ENCODE measurements around the gene TGFBR2. TPM values are rescaled to one million over a fixed set of nuclear protein-coding genes. Genes with fewer than 3 reads are reported as not detected.

The TGFBR2 gene
- polyA plus RNA-seq, 1 of the 3 experiments (the other 2 are of a cell fraction), result 48.3 TPM

- H3K9me2 ChIP-seq, result no peaks in the 10 kb centered on the region
- H3F3A ChIP-seq (replicated peaks; ENCODE audit: insufficient read depth), result peaks cover 21% of the 10 kb centered on the region
- peak overlapping the region; percentile 68 to 91; a peak in 3 of 4 replicates for H3K27ac ChIP-seq (ENCODE audit: low read depth in 2 of 2, low read length in 1 of 2)
- ChIA-PET POLR2A (no interaction called here), CTCF (interaction anchor here (0.7 to 1.2 kb wide), 6 partner anchors 9 to 1766 kb away, joined by 3 to 4 read pairs (median 3); no protein-coding TSS in a partner anchor)
- no peak overlapping the region for H3K9ac ChIP-seq
- no peak for DNase-seq
- no peaks in the 10 kb centered on the region for H3K9me3 ChIP-seq
- no peak overlapping the region for H3K4me2 ChIP-seq
- no peak overlapping the region for H3K4me3 ChIP-seq (ENCODE audit: low read depth in 2 of 2, low read length in 1 of 2)
- no peak for TF ChIP-seq SIN3A (IDR thresholded peaks at IDR 0.05; ENCODE audit: borderline replicate concordance, low read depth, low read length)
- H3K79me2 ChIP-seq (ENCODE audit: insufficient read depth), result peaks cover 74% of the 10 kb centered on the region
- H2AFZ ChIP-seq (ENCODE audit: low read depth), result no peak overlapping the region
- peaks cover 9 to 48% of the 10 kb centered on the region in 2 experiments for H3K36me3 ChIP-seq (replicated peaks in 1 of 2; ENCODE audit: control insufficient read depth in 1 of 2, insufficient read depth in 2 of 2, low read length in 1 of 2)
- H3K4me1 ChIP-seq (ENCODE audit: control insufficient read depth in 1 of 2, insufficient read depth in 2 of 2, low read depth in 1 of 2, low read length in 1 of 2), result peaks cover 19 to 50% of the 10 kb centered on the region in 2 experiments
- 95% methylated on average over 1 of the region's 1 CpG for WGBS (ENCODE audit: low lambda C conversion rate)
- H4K20me1 ChIP-seq (ENCODE audit: insufficient read depth), result no peaks in the 10 kb centered on the region
- no peaks in the 10 kb centered on the region for H3K27me3 ChIP-seq (ENCODE audit: insufficient read depth)
These were observed 76.2 kb downstream of the TGFBR2 start for GRCh38 chr3:30682434-30683155.

- ChIA-PET CTCF (interaction anchor here (1.0 kb wide), 1 partner anchor 642 kb away, joined by 4 read pairs; no protein-coding TSS in a partner anchor), POLR2A (no interaction called here)
- H3K27ac ChIP-seq (ENCODE audit: low read depth in 2 of 2, low read length in 1 of 2), result no peak overlapping the region
- DNase-seq, result no peak
- peaks cover 6 to 47% of the 10 kb centered on the region in 2 experiments for H3K36me3 ChIP-seq (replicated peaks in 1 of 2; ENCODE audit: control insufficient read depth in 1 of 2, insufficient read depth in 2 of 2, low read length in 1 of 2)
- WGBS (ENCODE audit: low lambda C conversion rate), result 81% methylated on average over 2 of the region's 3 CpGs
- H3K4me2 ChIP-seq, result 0 out of 2 replicates have a peak overlapping the region, but pooled peaks have one; percentile 4
- H3K9me2 ChIP-seq, result no peaks in the 10 kb centered on the region
- H3F3A ChIP-seq (replicated peaks; ENCODE audit: insufficient read depth), result peaks cover 33% of the 10 kb centered on the region
- H3K27me3 ChIP-seq (ENCODE audit: insufficient read depth), result no peaks in the 10 kb centered on the region
- no peak overlapping the region for H2AFZ ChIP-seq (ENCODE audit: low read depth)
- peaks cover 78% of the 10 kb centered on the region for H3K79me2 ChIP-seq (ENCODE audit: insufficient read depth)
- no peak overlapping the region for H3K9ac ChIP-seq
- TF ChIP-seq RCOR1 (IDR thresholded peaks at IDR 0.05; ENCODE audit: low read length) (no peak), PBX3 (IDR thresholded peaks at IDR 0.05) (no peak), NFIC (IDR thresholded peaks at IDR 0.05; ENCODE audit: borderline replicate concordance) (no peak), YY1 (IDR thresholded peaks at IDR 0.05; ENCODE audit: low read depth) (no peak), SMC3 (IDR thresholded peaks at IDR 0.05; ENCODE audit: low read depth, low read length) (no peak), RXRA (IDR thresholded peaks at IDR 0.05; ENCODE audit: borderline replicate concordance, low read depth) (no peak), EP300 (IDR thresholded peaks at IDR 0.05; ENCODE audit: borderline replicate concordance in 1 of 2, low read depth in 1 of 2, low read length in 1 of 2) (no peak), USF1 (IDR thresholded peaks at IDR 0.05; ENCODE audit: borderline replicate concordance, low read depth) (no peak)
- H3K4me1 ChIP-seq (ENCODE audit: control insufficient read depth in 1 of 2, insufficient read depth in 2 of 2, low read depth in 1 of 2, low read length in 1 of 2), result peaks cover 26 to 61% of the 10 kb centered on the region in 2 experiments
- H4K20me1 ChIP-seq (ENCODE audit: insufficient read depth), result no peaks in the 10 kb centered on the region
- no peak overlapping the region for H3K4me3 ChIP-seq (ENCODE audit: low read depth in 2 of 2, low read length in 1 of 2)
- H3K9me3 ChIP-seq, result no peaks in the 10 kb centered on the region
These were observed 77.4 kb downstream of the TGFBR2 start for GRCh38 chr3:30683769-30684168.
